Skeletal muscle satellite cell (primary cell): ENCODE data around the gene ZNF629.

Experiments
- H3K27me3 ChIP-seq: 2 replicates; pipeline ENCODE4 v1.7.0; 2013; ENCODE audit warnings: low read length; ENCODE audit not compliant: control insufficient read depth, insufficient read depth
- H3K36me3 ChIP-seq: 2 replicates; pipeline ENCODE4 v1.7.0; 2013; ENCODE audit warnings: mild to moderate bottlenecking, control low read depth, low read length; ENCODE audit not compliant: insufficient read depth
- H3K4me1 ChIP-seq: 2 replicates; pipeline ENCODE4 v1.7.0; 2013; ENCODE audit warnings: low read length; ENCODE audit not compliant: control insufficient read depth, insufficient read depth
- H3K4me2 ChIP-seq: 2 replicates; pipeline ENCODE4 v1.7.0; 2013; ENCODE audit warnings: mild to moderate bottlenecking, low read length
- H3K4me3 ChIP-seq: 2 replicates; pipeline ENCODE4 v1.7.0; 2013; ENCODE audit warnings: low read length
- H3K9ac ChIP-seq: 2 replicates; pipeline ENCODE4 v1.7.0; 2013; ENCODE audit warnings: mild to moderate bottlenecking, low read depth, low read length, moderate library complexity
- H3K9me3 ChIP-seq: replicated peaks from 2 replicates; pipeline ENCODE4 v1.7.0; 2013; ENCODE audit warnings: mild to moderate bottlenecking, control low read depth, low read length

Gene ZNF629

DNA sequence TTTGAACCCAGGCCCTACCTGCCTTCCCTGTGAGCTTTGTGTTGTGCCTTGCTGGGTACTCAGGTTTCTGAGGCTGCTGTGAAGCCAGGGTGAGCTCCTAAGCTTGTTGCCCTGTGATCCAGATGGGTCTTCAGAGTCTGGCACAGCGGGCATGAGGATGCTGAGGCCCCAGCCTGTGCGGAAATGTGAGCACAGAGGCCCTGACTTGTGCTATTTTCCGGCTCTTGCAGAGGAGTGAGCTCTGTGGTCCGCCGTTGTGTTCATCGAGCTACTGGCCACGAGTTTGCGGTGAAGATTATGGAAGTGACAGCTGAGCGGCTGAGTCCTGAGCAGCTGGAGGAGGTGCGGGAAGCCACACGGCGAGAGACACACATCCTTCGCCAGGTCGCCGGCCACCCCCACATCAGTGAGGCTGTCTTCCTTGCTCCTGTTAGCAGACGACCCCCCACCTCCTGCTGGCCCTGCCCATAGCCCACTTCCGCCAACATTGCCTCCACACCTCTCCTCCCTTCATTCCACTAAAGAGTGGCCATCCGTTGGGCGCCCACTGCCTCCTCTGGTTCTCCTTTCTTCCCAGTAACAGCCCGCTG lies 36.0 kb downstream of the ZNF629 start:
- Histone ChIP-seq H3K27me3 (no peaks in the 10 kb centered on the region), H3K4me3 (no peak overlapping the region), H3K36me3 (peaks cover 43% of the 10 kb centered on the region), H3K4me1 (peaks cover 15% of the 10 kb centered on the region), H3K4me2 (no peak overlapping the region), H3K9ac (no peak overlapping the region), H3K9me3 (no peaks in the 10 kb centered on the region)

- Histone ChIP-seq H3K27me3 (no peaks in the 10 kb centered on the region), H3K9ac (no peak overlapping the region), H3K9me3 (no peaks in the 10 kb centered on the region), H3K4me3 (no peak overlapping the region), H3K36me3 (peaks cover 41% of the 10 kb centered on the region), H3K4me1 (peaks cover 15% of the 10 kb centered on the region), H3K4me2 (no peak overlapping the region)
Measured at GRCh38 chr16:30750201-30750600, 36.8 kb downstream of the ZNF629 start.

- Histone ChIP-seq H3K4me3 (peak overlapping the region; percentile 89), H3K9me3 (no peaks in the 10 kb centered on the region), H3K36me3 (peaks cover 41% of the 10 kb centered on the region), H3K9ac (peak overlapping the region; percentile 72), H3K4me2 (peak overlapping the region; percentile 93), H3K4me1 (peaks cover 15% of the 10 kb centered on the region), H3K27me3 (no peaks in the 10 kb centered on the region)
Measured at GRCh38 chr16:30748634-30749445, 38.2 kb downstream of the ZNF629 start.

GRCh38 chr16:30747799-30748633 lies 39.0 kb downstream of the ZNF629 start, which contains the start of gene PHKG2:
TSS of gene PHKG2 (plus strand) at chr16:30748425. CDS start at chr16:30748821, 396 bp downstream.
- Histone ChIP-seq H3K4me1 (peaks cover 15% of the 10 kb centered on the region), H3K9ac (peak within 1 kb of the TSS; percentile 72), H3K9me3 (no peaks in the 10 kb centered on the region), H3K36me3 (peaks cover 34% of the 10 kb centered on the region), H3K27me3 (no peaks in the 10 kb centered on the region), H3K4me3 (peak within 1 kb of the TSS; percentile 89), H3K4me2 (peak within 1 kb of the TSS; percentile 93)

- Histone ChIP-seq H3K4me1 (peaks cover 15% of the 10 kb centered on the region), H3K9ac (peak overlapping the region; percentile 71), H3K36me3 (peaks cover 30% of the 10 kb centered on the region), H3K4me2 (peak overlapping the region; percentile 84), H3K4me3 (peak overlapping the region; percentile 69), H3K9me3 (no peaks in the 10 kb centered on the region), H3K27me3 (no peaks in the 10 kb centered on the region)
Measured at GRCh38 chr16:30747331-30747730, 39.7 kb downstream of the ZNF629 start.

DNA sequence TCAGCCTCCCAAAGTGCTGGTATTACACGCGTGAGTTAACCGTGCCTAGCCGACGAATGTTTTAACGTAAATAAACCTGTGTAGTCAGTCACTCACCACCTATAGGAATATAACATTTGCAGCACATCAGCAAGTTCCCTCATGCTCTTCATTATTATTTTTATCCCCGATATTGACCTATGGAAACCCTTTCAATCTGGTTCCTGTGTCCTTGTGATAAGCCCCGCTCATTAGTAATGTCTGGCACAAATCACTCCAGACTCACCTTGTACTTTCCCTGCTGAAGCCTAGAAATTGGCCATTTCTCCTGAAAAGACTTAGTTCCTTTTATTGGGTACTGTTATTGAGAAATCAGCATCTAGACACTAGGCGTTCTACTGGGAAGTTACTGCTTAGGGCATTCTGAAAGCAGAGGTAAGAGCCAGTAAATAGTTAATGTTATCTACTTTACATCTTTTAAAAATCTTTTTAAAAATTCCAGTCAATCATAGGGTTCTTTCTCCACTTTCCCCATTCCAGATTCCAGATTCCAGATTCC lies 40.3 kb downstream of the ZNF629 start:
- Histone ChIP-seq H3K36me3 (peaks cover 34% of the 10 kb centered on the region), H3K4me3 (no peak overlapping the region), H3K4me2 (no peak overlapping the region), H3K4me1 (peaks cover 18% of the 10 kb centered on the region), H3K9ac (no peak overlapping the region), H3K9me3 (no peaks in the 10 kb centered on the region), H3K27me3 (no peaks in the 10 kb centered on the region)

GRCh38 chr16:30745082-30745481 lies 41.9 kb downstream of the ZNF629 start:
- Histone ChIP-seq H3K4me1 (peaks cover 34% of the 10 kb centered on the region), H3K4me3 (no peak overlapping the region), H3K9me3 (no peaks in the 10 kb centered on the region), H3K27me3 (no peaks in the 10 kb centered on the region), H3K36me3 (peaks cover 19% of the 10 kb centered on the region), H3K4me2 (no peak overlapping the region), H3K9ac (no peak overlapping the region)

DNA sequence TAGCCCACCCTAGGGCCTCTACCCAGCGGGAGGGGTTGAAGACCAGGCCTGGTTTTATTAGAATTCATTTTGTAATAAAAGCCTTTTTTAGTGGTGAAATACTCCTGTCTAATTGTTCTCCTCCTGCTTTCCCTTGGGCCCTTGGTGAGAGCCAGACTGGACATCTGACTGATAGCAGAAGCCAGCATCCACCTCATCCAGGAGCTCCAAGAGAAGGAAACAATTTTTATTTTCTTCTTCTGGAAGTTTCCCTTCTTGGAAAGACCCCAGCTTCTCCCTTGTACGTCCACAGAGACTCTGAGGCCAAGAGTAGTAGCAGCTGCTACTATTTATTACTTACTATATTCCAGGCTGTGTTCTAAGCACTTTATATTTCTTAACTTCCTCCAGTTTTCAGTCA lies 42.8 kb downstream of the ZNF629 start:
- Histone ChIP-seq H3K9me3 (no peaks in the 10 kb centered on the region), H3K4me3 (no peak overlapping the region), H3K36me3 (peaks cover 23% of the 10 kb centered on the region), H3K27me3 (no peaks in the 10 kb centered on the region), H3K4me1 (peaks cover 39% of the 10 kb centered on the region), H3K4me2 (no peak overlapping the region), H3K9ac (no peak overlapping the region)

DNA sequence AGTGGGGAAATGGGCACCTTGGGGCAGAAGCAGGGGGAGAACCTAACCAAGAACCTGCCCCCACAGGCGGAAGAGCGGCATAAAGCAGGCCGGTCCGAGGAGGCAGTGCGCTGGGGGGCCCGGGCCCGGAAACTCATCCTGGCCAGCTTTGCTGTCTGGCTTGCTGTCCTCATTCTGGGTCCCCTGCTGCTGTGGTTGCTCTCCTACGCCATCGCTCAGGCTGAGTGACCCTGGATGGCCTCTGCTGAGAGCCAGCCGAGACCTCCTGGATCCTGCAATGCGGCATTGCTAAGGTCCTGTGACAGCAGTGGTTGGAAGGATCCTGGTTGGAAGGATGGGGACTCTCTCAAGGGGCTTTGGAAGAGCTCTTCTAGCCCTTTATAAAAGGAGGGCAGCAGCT lies 43.3 kb downstream of the ZNF629 start:
- H3K36me3 ChIP-seq, result peaks cover 27% of the 10 kb centered on the region
- no peak overlapping the region for H3K4me2 ChIP-seq
- H3K9me3 ChIP-seq, result no peaks in the 10 kb centered on the region
- peaks cover 39% of the 10 kb centered on the region for H3K4me1 ChIP-seq
- H3K27me3 ChIP-seq, result no peaks in the 10 kb centered on the region
- H3K9ac ChIP-seq, result no peak overlapping the region
- no peak overlapping the region for H3K4me3 ChIP-seq

GRCh38 chr16:30741461-30741914 lies 45.5 kb downstream of the ZNF629 start:
- Histone ChIP-seq H3K4me1 (peaks cover 25% of the 10 kb centered on the region), H3K27me3 (no peaks in the 10 kb centered on the region), H3K36me3 (peaks cover 50% of the 10 kb centered on the region), H3K9me3 (no peaks in the 10 kb centered on the region), H3K4me2 (peak overlapping the region; percentile 49), H3K9ac (peak overlapping the region; percentile 33), H3K4me3 (no peak overlapping the region)
